HFFc6 (cell line): ENCODE measurements around the gene SLC12A4. TPM values are rescaled to one million over a fixed set of nuclear protein-coding genes. Genes with fewer than 3 reads are reported as not detected.
"Not testable (repeated sequence)": the region's sequence is repeated elsewhere in the genome, so short reads cannot be mapped to it uniquely, and the experiment has no call there.

ENCODE experiments used
- DNase-seq: peaks from one replicate; pipeline ENCODE4 v3.0.0-alpha.2; 2018
- H3K27ac Mint-ChIP-seq: 2 replicates; pipeline ENCODE4 v1.8.0; 2020; ENCODE audit warnings: mild to moderate bottlenecking, mixed read lengths
- H3K27me3 Mint-ChIP-seq: 2 replicates; pipeline ENCODE4 v1.8.0; 2021; ENCODE audit warnings: mild to moderate bottlenecking, moderate library complexity, mixed read lengths; ENCODE audit not compliant: insufficient read depth
- H3K36me3 Mint-ChIP-seq: 2 replicates; pipeline ENCODE4 v1.8.0; 2021; ENCODE audit warnings: low read depth, mixed read lengths
- H3K4me1 Mint-ChIP-seq: 2 replicates; pipeline ENCODE4 v1.8.0; 2020; ENCODE audit warnings: low read depth, mixed read lengths
- H3K4me3 Mint-ChIP-seq: 2 replicates; pipeline ENCODE4 v1.8.0; 2020; ENCODE audit warnings: mild to moderate bottlenecking, moderate library complexity, mixed read lengths
- H3K9me3 Mint-ChIP-seq: 2 replicates; pipeline ENCODE4 v1.8.0; 2020; ENCODE audit warnings: mild to moderate bottlenecking, mixed read lengths
- CTCF ChIP-seq: fragments of 200-600 bp; sonication (generic); IDR thresholded peaks from 2 replicates; pipeline ENCODE4 v1.5.0; 2021; ENCODE audit warnings: antibody characterized with exemption, mild to moderate bottlenecking
- total RNA-seq, 6 experiments: library from RNA; stranded (reverse); fragmentation: NEBNext Ultra II Directional; extraction: Animal tissue kit (Norgen Biotek cat#: 25700); gene quantifications; 2 replicates in 1 of 6; 3 replicates in 5 of 6; pipeline ENCODE4 v1.2.3, GENCODE V29; 2021

The SLC12A4 gene
- total RNA-seq, 6 experiments from 2014 or later: 89.8 to 113 (median 98.9) TPM

GRCh38 chr16:67996666-67997065 lies 28.2 kb upstream of the SLC12A4 start:
- Mint-ChIP-seq H3K27me3 (peaks cover 2% of the 10 kb centered on the region), H3K9me3 (no peaks in the 10 kb centered on the region), H3K4me3 (no peak overlapping the region), H3K4me1 (peaks cover 10% of the 10 kb centered on the region), H3K27ac (no peak overlapping the region), H3K36me3 (no peaks in the 10 kb centered on the region)
- no peak for TF ChIP-seq CTCF
- DNase-seq: no peak

GRCh38 chr16:67995423-67995822 lies 27.0 kb upstream of the SLC12A4 start:
- no peak overlapping the region for H3K27ac Mint-ChIP-seq
- H3K9me3 Mint-ChIP-seq: no peaks in the 10 kb centered on the region
- H3K4me1 Mint-ChIP-seq: peaks cover 8% of the 10 kb centered on the region
- H3K4me3 Mint-ChIP-seq: no peak overlapping the region
- peaks cover 2% of the 10 kb centered on the region for H3K27me3 Mint-ChIP-seq
- H3K36me3 Mint-ChIP-seq: no peaks in the 10 kb centered on the region
- TF ChIP-seq CTCF: no peak
- DNase-seq: no peak

- not testable (repeated sequence) for H3K36me3 Mint-ChIP-seq, H3K4me3 Mint-ChIP-seq, H3K27ac Mint-ChIP-seq, H3K4me1 Mint-ChIP-seq, DNase-seq, H3K27me3 Mint-ChIP-seq, H3K9me3 Mint-ChIP-seq
Observed at GRCh38 chr16:67994040-67994408, 25.6 kb upstream of the SLC12A4 start.

GRCh38 chr16:67993207-67994039 lies 25.0 kb upstream of the SLC12A4 start:
- peak; percentile 27 for DNase-seq
- Mint-ChIP-seq H3K36me3 (no peaks in the 10 kb centered on the region), H3K27ac (peak overlapping the region; percentile 29; the same call in 1 of the 2 replicates), H3K27me3 (peaks cover 2% of the 10 kb centered on the region), H3K4me3 (0 out of 2 replicates have a peak overlapping the region, but pooled peaks have one; percentile 28), H3K4me1 (no peaks in the 10 kb centered on the region), H3K9me3 (no peaks in the 10 kb centered on the region)
- TF ChIP-seq CTCF: peak; percentile 100

- DNase-seq: no peak
- H3K4me1 Mint-ChIP-seq: peaks cover 6% of the 10 kb centered on the region
- H3K36me3 Mint-ChIP-seq: no peaks in the 10 kb centered on the region
- TF ChIP-seq CTCF: no peak
- H3K4me3 Mint-ChIP-seq: no peak overlapping the region
- H3K9me3 Mint-ChIP-seq: no peaks in the 10 kb centered on the region
- H3K27ac Mint-ChIP-seq: no peak overlapping the region
- peaks cover 2% of the 10 kb centered on the region for H3K27me3 Mint-ChIP-seq
Observed at GRCh38 chr16:67992661-67993206, 24.3 kb upstream of the SLC12A4 start.

- Mint-ChIP-seq H3K27ac (no peak overlapping the region), H3K4me3 (no peak overlapping the region), H3K9me3 (no peaks in the 10 kb centered on the region), H3K27me3 (peaks cover 2% of the 10 kb centered on the region), H3K36me3 (no peaks in the 10 kb centered on the region), H3K4me1 (peaks cover 12% of the 10 kb centered on the region)
- no peak for DNase-seq
- TF ChIP-seq CTCF: no peak
Observed at GRCh38 chr16:67990018-67990386, 21.6 kb upstream of the SLC12A4 start.
